BLaER1 (cell line): Measurements from ENCODE around the gene LRRC53.

Source experiments
- H3K27ac ChIP-seq: shearing (Covaris generic); formaldehyde crosslinking; 2 replicates; pipeline ENCODE4 v1.8.1; 2022
- H3K27me3 ChIP-seq: shearing (Covaris generic); formaldehyde crosslinking; 2 replicates; pipeline ENCODE4 v1.8.1; 2022
- H3K36me3 ChIP-seq: shearing (Covaris generic); formaldehyde crosslinking; 2 replicates; pipeline ENCODE4 v1.8.1; 2022
- H3K4me1 ChIP-seq: shearing (Covaris generic); formaldehyde crosslinking; 2 replicates; pipeline ENCODE4 v1.8.1; 2022
- H3K4me2 ChIP-seq: shearing (Covaris generic); formaldehyde crosslinking; 2 replicates; pipeline ENCODE4 v1.8.1; 2022
- H3K4me3 ChIP-seq: shearing (Covaris generic); formaldehyde crosslinking; 2 replicates; pipeline ENCODE4 v1.8.1; 2022
- H3K9ac ChIP-seq: shearing (Covaris generic); formaldehyde crosslinking; 2 replicates; pipeline ENCODE4 v1.8.1; 2022
- H3K9me3 ChIP-seq: shearing (Covaris generic); formaldehyde crosslinking; 2 replicates; pipeline ENCODE4 v1.8.1; 2022
- H4K20me1 ChIP-seq: shearing (Covaris generic); formaldehyde crosslinking; 2 replicates; pipeline ENCODE4 v1.8.1; 2022
- Cebpa-rat ChIP-seq: shearing (Covaris generic); IDR thresholded peaks from 2 replicates; pipeline ENCODE4 v1.8.1; 2022

The LRRC53 gene

DNA sequence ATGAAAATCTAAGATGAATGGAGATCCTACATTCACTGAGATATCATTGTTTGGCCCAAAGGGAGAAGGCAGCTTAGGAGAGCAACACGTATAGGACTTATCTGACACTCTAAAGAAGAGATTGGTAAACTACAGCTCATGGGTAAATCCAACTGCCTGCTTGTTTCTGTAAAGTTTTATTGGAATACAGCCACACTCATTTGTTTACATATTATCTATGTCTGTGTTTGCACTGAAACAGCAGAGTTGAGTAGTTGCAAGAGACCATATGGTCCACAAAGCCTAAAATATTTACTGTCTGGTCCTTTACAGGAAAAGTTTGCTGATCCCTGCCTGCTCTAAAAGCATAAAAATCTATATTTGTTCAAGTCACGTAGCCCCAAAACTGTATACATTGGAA lies 14.3 kb upstream of the LRRC53 start:
- Histone ChIP-seq H3K36me3 (no peaks in the 10 kb centered on the region), H3K27ac (no peak overlapping the region), H3K9ac (no peak overlapping the region), H3K4me2 (no peak overlapping the region), H3K4me1 (no peaks in the 10 kb centered on the region), H3K9me3 (no peaks in the 10 kb centered on the region), H4K20me1 (no peaks in the 10 kb centered on the region), H3K4me3 (no peak overlapping the region), H3K27me3 (no peaks in the 10 kb centered on the region)
- no peak for TF ChIP-seq Cebpa-rat

DNA sequence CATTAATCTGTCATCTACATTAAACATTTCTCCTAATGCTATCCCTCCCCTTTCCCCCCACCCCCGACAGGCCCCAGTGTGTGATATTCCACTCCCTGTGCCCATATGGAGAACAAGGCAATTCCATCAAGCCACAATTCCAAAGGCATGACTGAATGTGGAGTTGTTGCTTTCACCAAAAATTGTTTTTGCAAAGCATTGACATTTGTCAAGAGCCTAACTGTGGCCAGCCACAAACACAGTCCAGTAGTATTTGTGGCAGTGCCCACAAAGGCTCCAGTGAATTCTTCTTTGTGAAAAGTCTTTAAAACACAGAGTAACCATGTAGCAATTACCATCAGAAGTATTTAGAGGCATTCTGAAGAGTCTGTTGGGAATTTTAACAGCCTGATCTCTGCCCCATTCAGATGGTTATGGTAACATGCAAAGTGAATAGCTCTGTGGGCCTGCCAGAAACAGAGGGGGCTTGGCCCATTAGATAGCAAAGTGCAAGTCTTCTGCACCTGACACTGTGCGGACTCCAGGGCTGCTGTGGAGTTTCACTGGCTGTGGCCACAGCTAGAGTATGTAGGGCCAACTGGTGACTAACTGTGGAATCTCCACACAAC lies 11.6 kb upstream of the LRRC53 start:
- no peak overlapping the region for H3K27ac ChIP-seq
- no peaks in the 10 kb centered on the region for H3K27me3 ChIP-seq
- no peaks in the 10 kb centered on the region for H3K9me3 ChIP-seq
- H3K4me1 ChIP-seq: no peaks in the 10 kb centered on the region
- no peaks in the 10 kb centered on the region for H3K36me3 ChIP-seq
- TF ChIP-seq Cebpa-rat: no peak
- no peak overlapping the region for H3K4me3 ChIP-seq
- H3K9ac ChIP-seq: no peak overlapping the region
- no peak overlapping the region for H3K4me2 ChIP-seq
- no peaks in the 10 kb centered on the region for H4K20me1 ChIP-seq

DNA sequence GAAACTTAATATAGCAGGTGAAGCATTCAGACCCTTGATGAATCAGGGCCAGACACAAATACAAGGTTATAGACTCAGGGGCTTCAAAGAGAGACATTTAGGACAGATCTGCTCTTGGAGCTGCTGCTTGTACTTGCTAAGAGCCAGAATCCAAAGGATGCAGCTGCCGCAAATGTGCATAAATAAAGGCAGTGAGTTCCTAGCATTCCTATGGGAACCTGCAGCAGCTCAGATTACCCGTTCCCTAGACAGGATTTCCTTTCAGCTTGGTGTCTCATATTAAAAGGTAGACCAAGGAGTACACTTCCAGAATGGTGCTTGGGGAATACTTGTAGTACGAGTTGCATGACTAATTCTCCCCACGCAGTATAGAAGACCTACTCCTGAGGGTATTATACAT lies 9.7 kb upstream of the LRRC53 start:
- H3K9ac ChIP-seq: no peak overlapping the region
- H3K9me3 ChIP-seq: no peaks in the 10 kb centered on the region
- H4K20me1 ChIP-seq: no peaks in the 10 kb centered on the region
- H3K27me3 ChIP-seq: no peaks in the 10 kb centered on the region
- no peaks in the 10 kb centered on the region for H3K36me3 ChIP-seq
- TF ChIP-seq Cebpa-rat: no peak
- no peaks in the 10 kb centered on the region for H3K4me1 ChIP-seq
- no peak overlapping the region for H3K27ac ChIP-seq
- H3K4me3 ChIP-seq: no peak overlapping the region
- no peak overlapping the region for H3K4me2 ChIP-seq

DNA sequence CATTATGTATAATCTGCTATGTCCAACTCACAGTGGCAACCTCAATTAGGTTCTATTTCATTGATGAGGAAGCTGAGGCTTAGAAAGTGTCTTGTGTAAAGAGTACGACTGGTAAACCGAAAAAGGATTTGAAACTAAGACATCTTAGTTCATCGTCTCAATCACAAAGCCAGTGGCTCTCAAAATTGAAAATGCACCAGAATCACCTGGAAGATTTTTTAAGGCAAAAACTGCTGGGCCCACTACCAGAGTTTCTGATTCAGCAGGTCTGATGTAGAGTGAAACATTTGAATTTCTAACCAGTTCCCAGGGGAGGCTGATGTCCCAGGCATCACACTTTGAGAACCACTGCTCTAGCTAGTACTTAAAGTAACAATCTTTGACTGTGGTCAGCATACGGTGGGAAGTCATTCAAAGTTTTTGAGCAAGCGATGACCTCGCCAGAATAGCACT lies 5.2 kb upstream of the LRRC53 start:
- Histone ChIP-seq H3K27me3 (no peaks in the 10 kb centered on the region), H3K4me1 (no peaks in the 10 kb centered on the region), H3K36me3 (no peaks in the 10 kb centered on the region), H3K27ac (no peak overlapping the region), H3K9ac (no peak overlapping the region), H3K4me3 (no peak overlapping the region), H3K9me3 (no peaks in the 10 kb centered on the region), H4K20me1 (no peaks in the 10 kb centered on the region), H3K4me2 (no peak overlapping the region)
- no peak for TF ChIP-seq Cebpa-rat

DNA sequence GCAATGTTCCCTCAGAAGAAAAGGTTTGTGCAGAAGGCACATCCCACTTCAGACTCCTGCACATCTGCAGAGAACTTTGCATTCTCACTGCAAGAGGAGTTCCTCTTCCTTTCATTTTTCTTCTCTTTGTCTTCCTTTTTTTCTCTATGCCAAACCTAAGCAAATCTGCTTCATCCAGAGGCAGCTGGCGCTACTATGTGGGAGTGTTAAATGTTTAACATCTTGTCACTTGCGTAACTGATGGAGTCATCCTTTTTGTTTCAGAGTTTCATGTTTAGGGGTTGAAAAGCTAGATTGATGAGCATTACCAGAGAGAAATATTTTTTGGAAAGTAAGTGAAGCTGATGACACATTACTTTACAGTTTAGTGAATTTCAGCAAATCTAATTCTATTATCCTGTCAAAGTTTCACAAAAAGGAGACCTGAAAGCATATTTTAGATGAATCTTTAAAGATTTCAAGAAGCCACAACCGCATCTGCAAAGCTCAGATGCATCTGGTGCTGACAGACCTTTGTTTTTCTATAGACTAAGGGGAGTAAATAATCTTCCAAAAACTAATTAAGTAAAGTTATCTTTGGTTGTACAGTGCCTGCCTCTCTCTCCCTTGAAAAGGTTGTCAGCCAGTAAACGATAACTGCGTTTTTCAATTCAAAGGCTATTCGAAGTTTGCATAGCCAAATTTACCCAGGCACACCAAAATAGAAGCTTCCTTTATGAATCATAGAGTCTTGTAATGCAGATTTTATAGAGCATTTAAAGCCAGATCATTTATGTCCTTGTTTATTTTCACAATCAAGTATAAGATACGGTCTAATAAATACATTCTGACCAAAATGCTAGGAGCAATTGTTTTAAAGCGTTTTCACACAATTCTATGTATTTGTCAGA lies 1.2 kb upstream of the LRRC53 start:
- Histone ChIP-seq H3K27me3 (no peaks in the 10 kb centered on the region), H3K4me1 (no peaks in the 10 kb centered on the region), H3K36me3 (no peaks in the 10 kb centered on the region), H3K9ac (no peak overlapping the region), H4K20me1 (no peaks in the 10 kb centered on the region), H3K9me3 (no peaks in the 10 kb centered on the region), H3K4me3 (no peak overlapping the region), H3K4me2 (no peak overlapping the region), H3K27ac (no peak overlapping the region)
- no peak for TF ChIP-seq Cebpa-rat

DNA sequence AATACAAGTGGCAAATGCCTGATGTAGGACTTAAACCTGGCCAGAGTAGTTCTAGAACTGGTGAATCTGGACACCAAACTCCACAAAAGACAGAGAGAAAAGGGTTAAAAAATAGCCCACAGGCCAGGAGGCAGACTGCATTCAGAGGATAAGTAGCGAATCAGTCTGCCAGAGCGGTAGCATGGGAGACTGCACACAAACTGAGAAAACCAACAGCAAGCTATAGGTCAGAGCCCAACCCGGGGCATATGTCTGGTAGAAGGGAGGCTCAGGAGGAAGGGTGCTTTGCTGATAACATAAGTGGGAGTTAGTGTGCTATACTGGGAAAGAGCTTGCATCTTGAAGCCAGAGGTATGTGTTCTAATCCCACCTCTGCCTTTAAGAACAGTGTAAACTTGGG lies 4.0 kb downstream of the LRRC53 start:
- no peak for TF ChIP-seq Cebpa-rat
- Histone ChIP-seq H3K27me3 (no peaks in the 10 kb centered on the region), H3K9me3 (no peaks in the 10 kb centered on the region), H3K4me1 (no peaks in the 10 kb centered on the region), H4K20me1 (no peaks in the 10 kb centered on the region), H3K27ac (no peak overlapping the region), H3K4me2 (no peak overlapping the region), H3K4me3 (no peak overlapping the region), H3K36me3 (no peaks in the 10 kb centered on the region), H3K9ac (no peak overlapping the region)

DNA sequence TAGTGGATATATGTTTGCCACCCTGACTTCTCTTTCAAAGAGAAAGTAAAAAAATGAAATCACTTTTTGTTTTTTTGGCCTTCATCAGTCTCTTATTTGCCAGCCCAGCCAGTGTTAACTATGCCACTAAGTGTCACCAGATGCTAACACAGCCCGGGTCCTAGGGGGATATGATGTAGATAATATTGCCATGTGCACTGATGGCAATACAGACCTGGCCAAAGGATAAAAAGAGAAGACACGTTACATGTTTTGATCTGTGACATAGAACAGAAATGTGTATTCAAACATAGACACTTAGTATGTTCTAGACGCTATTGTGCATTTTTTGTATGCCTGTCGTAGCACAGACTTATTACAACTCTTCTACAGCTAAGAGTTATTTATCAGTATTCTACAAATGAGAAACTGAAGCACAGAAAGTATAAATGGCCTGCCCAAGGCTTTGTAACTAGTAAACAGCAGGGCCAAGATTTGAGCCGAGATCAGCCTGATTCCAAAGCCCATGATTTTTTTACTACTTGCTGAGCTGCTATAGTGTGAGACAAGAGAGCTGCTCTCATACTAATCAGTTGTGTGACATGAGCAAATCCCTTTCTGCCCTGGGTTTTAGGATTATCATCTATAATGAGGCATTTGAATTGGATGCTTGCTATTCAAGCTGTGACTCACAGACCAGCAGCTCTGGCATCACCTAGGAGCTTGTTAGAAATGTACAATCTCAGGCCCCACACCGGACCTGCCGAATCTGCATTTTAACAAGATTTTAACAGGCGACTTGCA lies 6.3 kb downstream of the LRRC53 start:
- no peaks in the 10 kb centered on the region for H3K9me3 ChIP-seq
- H4K20me1 ChIP-seq: no peaks in the 10 kb centered on the region
- no peak overlapping the region for H3K4me2 ChIP-seq
- no peaks in the 10 kb centered on the region for H3K36me3 ChIP-seq
- H3K4me3 ChIP-seq: no peak overlapping the region
- H3K27ac ChIP-seq: no peak overlapping the region
- H3K27me3 ChIP-seq: no peaks in the 10 kb centered on the region
- no peaks in the 10 kb centered on the region for H3K4me1 ChIP-seq
- no peak overlapping the region for H3K9ac ChIP-seq
- no peak for TF ChIP-seq Cebpa-rat

DNA sequence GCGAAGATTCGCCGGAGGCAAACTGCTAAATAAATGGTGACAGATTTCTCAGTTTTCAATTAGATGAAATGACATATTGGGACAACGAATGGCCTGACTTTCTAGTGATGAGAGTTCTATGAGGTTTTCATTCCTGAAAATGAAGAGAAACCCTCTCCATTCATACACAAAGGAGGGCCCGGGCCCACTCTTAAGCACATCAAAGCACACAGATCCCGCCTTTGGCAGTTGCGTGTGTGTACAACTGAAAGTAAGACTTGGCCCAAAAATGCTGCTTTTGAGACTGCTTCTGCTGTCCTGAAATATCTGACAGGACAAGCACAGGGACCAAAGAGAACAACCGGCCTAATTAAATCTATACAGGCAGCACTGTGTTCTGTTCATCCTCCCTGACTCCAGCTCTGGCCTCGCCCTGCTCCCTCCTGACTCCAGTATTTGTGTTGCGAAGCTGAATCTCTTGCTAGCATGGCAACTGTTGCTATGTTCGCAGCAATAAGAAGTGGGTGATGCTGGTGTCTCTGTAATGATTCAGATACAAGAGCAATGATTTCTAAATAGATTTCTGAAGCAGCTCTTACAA lies 7.4 kb downstream of the LRRC53 start:
- H3K27ac ChIP-seq: no peak overlapping the region

DNA sequence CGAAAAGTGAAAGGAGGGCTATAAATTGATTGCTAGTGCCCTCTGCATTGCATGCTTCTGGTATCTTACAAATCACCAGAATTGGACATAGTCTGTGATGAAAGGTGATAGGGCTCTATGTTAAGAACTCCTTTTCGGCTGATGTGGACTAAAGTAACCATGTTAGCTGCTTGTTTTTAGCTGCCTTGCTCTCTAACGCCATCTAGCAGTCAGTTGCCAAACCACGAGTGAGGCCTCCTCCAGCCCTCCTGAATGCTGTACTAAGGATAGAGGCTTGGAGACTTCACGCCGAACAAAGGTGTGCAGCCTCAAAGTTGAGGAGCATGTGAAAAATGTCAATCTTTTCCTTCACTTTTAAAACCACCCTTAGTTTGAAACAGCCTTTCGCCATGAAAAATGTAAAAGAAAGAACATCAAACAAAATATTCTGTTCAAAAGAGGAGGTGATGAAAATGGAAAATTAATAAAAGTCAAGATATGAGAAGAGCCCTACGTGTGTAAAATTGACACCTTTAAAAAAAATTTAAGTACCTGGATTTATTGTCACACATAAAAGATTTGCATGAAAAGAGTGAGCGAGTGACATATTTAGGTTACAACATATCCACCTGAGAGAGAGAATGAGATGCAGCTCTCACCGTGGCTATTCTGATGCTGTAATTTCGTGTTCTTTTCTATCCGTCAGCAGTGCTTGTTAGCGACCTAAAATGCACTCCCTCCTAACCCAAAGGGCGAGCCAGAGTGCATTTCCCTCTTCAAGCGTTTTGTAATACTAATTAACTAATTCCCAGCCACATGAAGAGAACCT lies 8.1 kb downstream of the LRRC53 start:
- H3K36me3 ChIP-seq: no peaks in the 10 kb centered on the region
- H3K4me3 ChIP-seq: no peak overlapping the region
- no peaks in the 10 kb centered on the region for H4K20me1 ChIP-seq
- H3K27me3 ChIP-seq: no peaks in the 10 kb centered on the region
- TF ChIP-seq Cebpa-rat: no peak
- no peak overlapping the region for H3K9ac ChIP-seq
- H3K4me1 ChIP-seq: no peaks in the 10 kb centered on the region
- H3K9me3 ChIP-seq: no peaks in the 10 kb centered on the region
- no peak overlapping the region for H3K27ac ChIP-seq
- no peak overlapping the region for H3K4me2 ChIP-seq

More for the DNA sequence above, 7.4 kb downstream of the LRRC53 start:
- Histone ChIP-seq H3K27me3 (no peaks in the 10 kb centered on the region), H3K4me1 (no peaks in the 10 kb centered on the region), H3K36me3 (no peaks in the 10 kb centered on the region), H4K20me1 (no peaks in the 10 kb centered on the region), H3K4me3 (no peak overlapping the region), H3K9ac (no peak overlapping the region), H3K4me2 (no peak overlapping the region), H3K9me3 (no peaks in the 10 kb centered on the region)
- no peak for TF ChIP-seq Cebpa-rat
